Endothelial cell of umbilical vein (primary cell): ENCODE data around the gene COX7A2L. TPM values are rescaled to one million over a fixed set of nuclear protein-coding genes. Genes with fewer than 3 reads are reported as not detected.

Source experiments
- BruUV-seq: library from RNA; stranded (reverse); fragments of 400-500 nt; replicated peaks from 2 replicates; lab custom pipeline; 2021; lab: Mats Ljungman, UMichigan
- CTCF ChIA-PET: fragments of 300-600, 350-600 bp; sonication (Branson Sonifier 250); formaldehyde crosslinking; loops from one replicate; lab custom pipeline; 2021; ENCODE audit warnings: antibody characterized with exemption, inconsistent platforms; lab: Charles Lee
- POLR2A ChIA-PET: fragments of 300-600, 350-600 bp; sonication (Branson Sonifier 250); formaldehyde crosslinking; loops from one replicate; lab custom pipeline; 2021; ENCODE audit warnings: antibody characterized with exemption, inconsistent platforms; lab: Charles Lee
- DNase-seq: peaks from one replicate; pipeline ENCODE4 v3.0.0-alpha.2; 2011; ENCODE audit warnings: low read depth, low spot score
- FAIRE-seq: peaks from 2 replicates; lab custom pipeline; 2011; peaks lifted over from hg19 to GRCh38; lab: Jason Lieb, UNC
- H2AFZ ChIP-seq: 2 replicates; pipeline ENCODE4 v1.6.0; 2012; ENCODE audit warnings: low read depth, low read length, control low read depth, inconsistent platforms
- H3K27ac ChIP-seq: 2 replicates; pipeline ENCODE4 v1.5.1; 2011; ENCODE audit warnings: low read depth, mild to moderate bottlenecking, control low read depth, low read length, moderate library complexity; ENCODE audit not compliant: insufficient read depth
- H3K27me3 ChIP-seq, 2 experiments: 2 replicates each; pipeline versions ENCODE4 v1.6.0 to v1.6.1; 2011; ENCODE audit warnings: low read length in 2 of 2, mixed read lengths in 1 of 2; ENCODE audit not compliant: control insufficient read depth in 2 of 2, insufficient read depth in 2 of 2
- H3K36me3 ChIP-seq, 2 experiments: 2 replicates in 1 of 2; 3 replicates in 1 of 2; pipeline ENCODE4 v1.5.1; 2011; ENCODE audit warnings: low read length in 2 of 2, mild to moderate bottlenecking in 1 of 2, moderate library complexity in 1 of 2; ENCODE audit not compliant: control insufficient read depth in 2 of 2, insufficient read depth in 2 of 2; ENCODE audit errors: extremely low read depth in 1 of 2
- H3K4me1 ChIP-seq: 3 replicates; pipeline ENCODE4 v1.5.1; 2011; ENCODE audit warnings: mild to moderate bottlenecking, low read length; ENCODE audit not compliant: control insufficient read depth, insufficient read depth; ENCODE audit errors: extremely low read depth
- H3K4me2 ChIP-seq: 2 replicates; pipeline ENCODE4 v1.6.1; 2011; ENCODE audit warnings: low read length, control low read depth, mixed read lengths; ENCODE audit not compliant: insufficient read depth
- H3K4me3 ChIP-seq, 3 experiments: fragments of 200-600 bp in 1 of 3; sonication (generic), shearing (Covaris generic) in 1 of 3; replicated peaks in 1 of 3; 2 replicates each; pipeline ENCODE4 v1.5.1; 2011 to 2016; ENCODE audit warnings: control low read depth in 3 of 3, low read length in 3 of 3, mild to moderate bottlenecking in 2 of 3, inconsistent platforms in 1 of 3, low read depth in 1 of 3, moderate library complexity in 1 of 3; ENCODE audit not compliant: insufficient read depth in 1 of 3
- H3K79me2 ChIP-seq: 2 replicates; pipeline ENCODE4 v1.6.0; 2012; ENCODE audit warnings: low read length, inconsistent platforms; ENCODE audit not compliant: control insufficient read depth, insufficient read depth
- H3K9ac ChIP-seq: replicated peaks from 2 replicates; pipeline ENCODE3; 2011; ENCODE audit warnings: low read length, control low read depth; ENCODE audit not compliant: insufficient read depth; ENCODE audit errors: extremely low read depth
- H3K9me1 ChIP-seq: replicated peaks from 3 replicates; pipeline ENCODE4 v1.6.0; 2011; ENCODE audit warnings: mild to moderate bottlenecking, low read length; ENCODE audit not compliant: control insufficient read depth, insufficient read depth; ENCODE audit errors: extremely low read depth
- H3K9me3 ChIP-seq: replicated peaks from 2 replicates; pipeline ENCODE4 v1.5.1; 2012; ENCODE audit warnings: low read length, inconsistent platforms; ENCODE audit not compliant: control insufficient read depth, insufficient read depth
- H4K20me1 ChIP-seq: replicated peaks from 2 replicates; pipeline ENCODE3; 2011; ENCODE audit warnings: mild to moderate bottlenecking, low read length; ENCODE audit not compliant: control insufficient read depth, insufficient read depth; ENCODE audit errors: extremely low read depth
- CTCF ChIP-seq, 2 donors: IDR thresholded peaks; 1 replicate in 1 of 2; 2 replicates in 1 of 2; pipeline ENCODE4 v1.5.1; 2011; ENCODE audit warnings: low read length in 2 of 2, mild to moderate bottlenecking in 2 of 2, moderate library complexity in 2 of 2, control low read depth in 1 of 2, inconsistent platforms in 1 of 2, low read depth in 1 of 2; ENCODE audit not compliant: insufficient read depth in 1 of 2; ENCODE audit errors: extremely low read depth in 1 of 2
- EZH2 ChIP-seq: IDR thresholded peaks from 2 replicates; pipeline ENCODE4 v1.6.1; 2012; ENCODE audit warnings: borderline replicate concordance, low read depth, mild to moderate bottlenecking, moderate library complexity, low read length, inconsistent platforms; ENCODE audit not compliant: severe bottlenecking
- FOS ChIP-seq: IDR thresholded peaks from 2 replicates; pipeline ENCODE4 v1.6.1; 2011; ENCODE audit warnings: mild to moderate bottlenecking, low read length, moderate library complexity, borderline replicate concordance; ENCODE audit not compliant: insufficient read depth
- GATA2 ChIP-seq: IDR thresholded peaks from 2 replicates; pipeline ENCODE4 v1.7.0; 2011; ENCODE audit warnings: low read depth, mild to moderate bottlenecking, moderate library complexity, mixed read lengths, low read length; ENCODE audit not compliant: insufficient read length, insufficient read depth
- JUN ChIP-seq: IDR thresholded peaks from 2 replicates; pipeline ENCODE4 v1.6.1; 2011; ENCODE audit warnings: borderline replicate concordance, low read depth; ENCODE audit not compliant: insufficient read length, insufficient read depth
- MAX ChIP-seq: IDR thresholded peaks from 2 replicates; pipeline ENCODE4 v1.6.1; 2011; ENCODE audit not compliant: insufficient read depth, insufficient read length
- MYC ChIP-seq: IDR thresholded peaks from one replicate; pipeline ENCODE4 v1.6.1; 2011; ENCODE audit warnings: mild to moderate bottlenecking, low read depth, low read length
- POLR2A ChIP-seq: IDR thresholded peaks from 2 replicates; pipeline ENCODE4 v1.6.1; 2012; ENCODE audit warnings: low read depth, mild to moderate bottlenecking, control low read depth, low read length
- POLR2AphosphoS5 ChIP-seq: IDR thresholded peaks from 2 replicates; pipeline ENCODE4 v1.6.1; 2012; ENCODE audit warnings: low read depth, mild to moderate bottlenecking, control low read depth, low read length, moderate library complexity; ENCODE audit not compliant: insufficient read depth
- dilution Hi-C: fragments of 300-500 bp; cut with MboI; formaldehyde crosslinking; loops from one replicate; pipeline ENCODE4 v1.15.0; 2019; ENCODE audit warnings: low sequenced_read_pairs; ENCODE audit not compliant: extremely low pct_ligation_motif_present
- intact Hi-C: fragments of 100-400 bp; cut with micrococcal nuclease; formaldehyde crosslinking; loops from one replicate; pipeline ENCODE4 v1.10.0; 2022
- polyA plus RNA-seq, 4 experiments: library from polyadenylated mRNA; depleted of rRNA in 3 of 4; stranded (reverse) in 3 of 4; unstranded in 1 of 4; fragments of >200 nt; gene quantifications; 2 replicates each; pipeline versions ENCODE4 v1.2.1 to v1.2.3, GENCODE V29; 2011 to 2012; ENCODE audit warnings: missing spikeins in 1 of 4
- total RNA-seq: library from RNA; stranded (reverse); gene quantifications from 2 replicates; pipeline ENCODE4 v1.2.3, GENCODE V29; 2021

The COX7A2L gene
- total and polyA plus RNA-seq, 2 donors (not counting 3 experiments of a cell fraction or from before 2014, with no cell fraction given) = 94.2 to 119 TPM

- Histone ChIP-seq H3K4me2 (no peak overlapping the region), H3K4me1 (peaks cover 17% of the 10 kb centered on the region), H3K27ac (peak overlapping the region; percentile 51), H3K27me3 (no peaks in the 10 kb centered on the region), H4K20me1 (no peaks in the 10 kb centered on the region), H3K9me3 (no peaks in the 10 kb centered on the region), H3K9ac (no peak overlapping the region), H3K9me1 (no peaks in the 10 kb centered on the region), H2AFZ (no peak overlapping the region), H3K4me3 (no peak overlapping the region), H3K36me3 (peaks cover 2 to 7% of the 10 kb centered on the region in 2 experiments), H3K79me2 (peaks cover 5% of the 10 kb centered on the region)
- CTCF ChIA-PET = interaction anchor here (0.5 to 2.5 kb wide), 3 partner anchors 14 to 247 kb away, joined by 3 to 12 read pairs (median 10); no protein-coding TSS in a partner anchor
- DNase-seq (peak; percentile 57), FAIRE-seq (peak; percentile 81)
- dilution Hi-C loops (no loop called here), intact Hi-C loops (no loop called here)
- peak; percentile 69 for TF ChIP-seq MAX
- TF ChIP-seq MYC = no peak
- no peak for TF ChIP-seq POLR2AphosphoS5
- no peak for TF ChIP-seq EZH2
- peak; percentile 38 for TF ChIP-seq FOS
- no peak for TF ChIP-seq CTCF (IDR thresholded peaks at IDR 0.05; ENCODE audit: extremely low read depth in 1 of 2, insufficient read depth in 1 of 2, low read depth in 1 of 2, low read length in 2 of 2)
- TF ChIP-seq POLR2A = no peak
- peak; percentile 34 for TF ChIP-seq GATA2
- peak; percentile 65 for TF ChIP-seq JUN
- BruUV-seq = no TSS peak
- POLR2A ChIA-PET = no interaction called here
These were observed 18.8 kb downstream of the COX7A2L start for GRCh38 chr2:42342061-42342794.
